Activated CD8-positive, alpha-beta memory T cell treated with anti-CD3 and anti-CD28 coated beads, Interleukin-2, amount 50 U/mL, for 4 hours (primary cell): ENCODE results near the gene ATP8A2.
"Not testable (repeated sequence)": the region's sequence is repeated elsewhere in the genome, so short reads cannot be mapped to it uniquely, and the experiment has no call there.

Source experiments
- DNase-seq: peaks from one replicate; pipeline ENCODE4 v3.0.0-alpha.2; 2020

ATP8A2 gene

GRCh38 chr13:25827221-25827620, 455.4 kb downstream of the ATP8A2 start:
- DNase-seq, result not testable (repeated sequence)

- DNase-seq, result no peak
Measured at GRCh38 chr13:25827831-25828465, 456.2 kb downstream of the ATP8A2 start.

DNA sequence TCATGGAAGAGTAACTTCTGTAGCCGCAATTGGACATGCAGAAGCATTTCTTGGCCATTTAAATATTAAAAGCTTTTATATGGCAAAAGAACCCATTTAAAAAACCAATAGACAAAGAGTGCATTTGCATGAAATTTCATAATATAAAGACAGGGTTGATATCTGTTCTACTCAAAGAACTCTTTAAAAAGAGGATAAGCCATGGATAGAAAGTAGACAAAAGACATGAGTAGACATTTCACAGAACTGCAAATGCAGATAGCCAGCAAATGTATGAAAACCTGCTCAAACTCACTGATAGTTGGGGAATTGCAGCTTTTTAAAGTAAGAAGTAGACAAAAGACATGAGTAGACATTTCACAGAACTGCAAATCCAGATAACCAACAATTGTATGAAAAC, 462.0 kb downstream of the ATP8A2 start:
- DNase-seq, result no peak

DNA sequence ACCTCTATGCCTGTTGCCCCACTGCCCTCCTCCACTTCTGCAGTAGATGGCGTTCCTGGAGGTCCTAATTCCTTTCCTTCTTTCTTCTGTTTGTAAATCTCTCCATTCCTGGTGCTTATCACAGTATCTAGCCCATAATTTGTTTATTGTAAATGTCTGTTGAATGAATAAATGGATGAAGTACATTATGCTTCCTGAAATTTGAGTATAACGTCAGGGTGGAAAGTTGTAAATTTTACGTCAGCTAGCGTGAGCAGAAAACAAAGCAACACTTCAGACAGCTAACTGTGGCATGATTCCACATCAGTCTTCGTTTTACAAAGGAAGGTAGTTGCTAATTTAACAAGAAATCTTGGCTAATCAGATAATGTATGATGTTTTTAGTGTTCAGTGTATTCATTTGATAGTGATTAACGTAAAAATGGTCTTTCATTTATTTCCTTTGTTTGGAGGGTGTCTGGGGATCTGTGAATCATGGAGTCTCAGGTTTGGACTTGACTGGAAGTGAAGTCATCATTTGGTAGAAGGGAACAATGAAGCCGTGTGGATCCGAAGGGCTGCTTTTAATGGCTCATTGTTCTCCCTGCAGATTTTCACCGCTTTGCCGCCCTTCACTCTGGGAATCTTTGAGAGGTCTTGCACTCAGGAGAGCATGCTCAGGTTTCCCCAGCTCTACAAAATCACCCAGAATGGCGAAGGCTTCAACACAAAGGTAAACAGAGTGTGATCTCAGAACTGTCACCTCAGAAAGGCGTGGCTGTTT, 465.0 kb downstream of the ATP8A2 start:
- no peak for DNase-seq

DNA sequence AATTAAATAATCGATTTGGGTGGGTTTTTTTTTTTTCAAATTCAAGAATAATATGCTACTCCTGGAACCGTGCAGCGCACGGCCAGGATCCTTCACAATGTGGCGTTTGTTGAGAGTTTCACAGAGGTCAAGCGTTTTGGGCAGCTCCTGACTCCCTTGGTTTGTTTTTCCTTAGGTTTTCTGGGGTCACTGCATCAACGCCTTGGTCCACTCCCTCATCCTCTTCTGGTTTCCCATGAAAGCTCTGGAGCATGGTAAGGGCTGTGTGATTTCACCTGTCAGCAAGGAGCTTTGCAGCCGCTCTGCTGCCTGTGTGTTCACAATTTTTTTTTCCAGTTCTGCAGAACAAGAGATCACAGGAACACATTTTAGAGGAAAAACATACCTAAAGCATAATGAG, 467.6 kb downstream of the ATP8A2 start:
- DNase-seq, result no peak

DNA sequence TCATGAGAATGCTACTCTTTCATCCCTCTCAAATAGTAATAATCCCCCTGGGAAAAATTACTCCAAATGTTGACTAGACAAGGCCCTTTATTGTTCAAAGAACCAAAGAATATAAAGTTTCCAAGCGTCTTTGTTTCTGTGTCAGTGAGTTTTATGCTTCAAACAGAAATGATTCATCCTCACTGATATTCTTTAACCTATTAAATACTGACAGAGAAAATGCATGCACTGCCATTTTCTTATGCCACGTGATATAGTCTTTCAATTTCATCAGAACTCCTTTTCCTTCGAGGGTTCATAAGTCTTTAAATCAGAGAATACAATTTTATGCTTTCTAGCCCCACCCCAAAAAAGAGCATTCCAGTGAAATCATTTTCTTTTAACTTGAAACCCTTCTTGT, 468.5 kb downstream of the ATP8A2 start:
- DNase-seq, result no peak

DNA sequence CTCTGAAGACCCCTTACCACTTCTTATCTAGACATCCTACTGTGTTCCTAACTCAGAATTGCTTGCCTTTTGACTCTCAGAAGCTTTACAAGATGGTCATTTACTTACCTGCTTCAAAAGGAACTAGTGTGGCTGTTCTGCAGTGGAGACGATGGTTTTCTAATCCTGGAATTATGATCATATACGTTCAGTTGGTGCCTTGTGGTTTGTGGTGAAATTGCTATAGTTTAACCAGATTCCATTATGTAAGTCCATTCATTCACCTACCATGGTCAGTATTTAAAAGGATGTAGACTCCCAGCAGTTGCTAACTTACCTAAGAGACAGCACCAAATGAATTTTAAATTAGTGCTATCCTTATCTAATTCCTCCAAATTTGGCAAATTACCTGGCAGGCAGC, 469.2 kb downstream of the ATP8A2 start:
- no peak for DNase-seq

- no peak for DNase-seq
Measured at GRCh38 chr13:25843692-25844091, 471.9 kb downstream of the ATP8A2 start.

DNA sequence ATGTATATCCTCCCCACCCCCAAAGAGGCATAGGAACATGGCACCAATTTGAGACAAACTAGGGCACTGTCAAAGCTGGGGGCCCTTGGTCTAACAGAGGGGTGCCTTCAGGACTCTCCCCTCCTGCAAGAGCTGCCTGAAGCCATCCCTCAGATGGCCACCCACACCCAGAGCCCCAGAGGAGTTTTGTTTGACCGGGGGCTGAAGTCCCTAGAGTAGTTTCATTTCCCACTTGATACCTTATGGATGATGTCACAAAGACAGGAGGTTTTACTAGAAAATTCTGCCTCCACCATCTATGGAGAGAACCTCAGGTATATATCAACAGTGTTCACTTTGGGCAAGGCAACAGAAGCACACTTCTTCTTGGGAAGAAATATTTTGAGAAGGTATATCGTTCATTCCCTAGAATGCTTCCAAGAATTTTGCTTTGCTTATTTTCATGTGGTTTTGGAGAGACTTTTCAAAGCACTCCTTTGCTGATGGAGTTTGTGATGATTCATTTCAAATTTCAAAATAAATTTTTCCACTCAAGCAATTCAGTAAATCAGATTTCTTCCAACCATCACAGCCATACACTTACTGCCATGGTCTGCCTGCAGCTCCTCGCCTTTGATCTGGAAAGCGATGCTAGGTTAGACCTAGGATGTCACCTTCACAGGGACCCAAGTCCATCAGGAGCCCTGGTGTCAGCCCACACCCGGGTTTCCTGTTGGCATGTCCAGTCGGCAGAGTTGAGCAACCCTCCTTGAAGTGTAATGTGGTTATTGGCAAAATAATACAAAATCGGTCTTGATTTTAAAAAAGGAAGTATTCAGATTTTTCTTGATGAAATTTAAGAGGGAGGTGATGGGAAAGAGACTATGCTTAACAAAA, 473.0 kb downstream of the ATP8A2 start:
- no peak for DNase-seq

GRCh38 chr13:25846222-25846984, 474.6 kb downstream of the ATP8A2 start:
- DNase-seq, result no peak

DNA sequence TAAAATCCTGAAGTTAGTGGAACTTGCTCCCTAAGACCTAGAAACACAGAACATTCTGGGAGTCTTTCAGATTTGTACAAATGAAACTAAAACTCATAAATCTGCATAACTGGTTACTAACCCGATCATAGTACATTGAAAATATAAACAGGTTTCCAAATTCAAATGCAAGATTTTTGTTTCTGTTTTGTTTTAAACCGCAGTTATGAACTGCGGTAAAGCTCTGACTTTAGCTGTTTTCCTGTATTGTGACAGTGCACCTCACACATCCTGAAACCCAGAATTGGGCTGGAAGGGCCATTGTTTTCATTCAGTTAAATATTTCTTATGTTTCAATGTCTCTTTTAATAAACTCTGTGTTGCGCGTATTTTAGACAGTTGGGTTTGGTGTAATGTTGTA, 475.4 kb downstream of the ATP8A2 start:
- DNase-seq, result no peak

- DNase-seq, result no peak
Measured at GRCh38 chr13:25847635-25848626, 476.2 kb downstream of the ATP8A2 start.

- DNase-seq, result no peak
Measured at GRCh38 chr13:25848812-25849745, 477.3 kb downstream of the ATP8A2 start.

DNA sequence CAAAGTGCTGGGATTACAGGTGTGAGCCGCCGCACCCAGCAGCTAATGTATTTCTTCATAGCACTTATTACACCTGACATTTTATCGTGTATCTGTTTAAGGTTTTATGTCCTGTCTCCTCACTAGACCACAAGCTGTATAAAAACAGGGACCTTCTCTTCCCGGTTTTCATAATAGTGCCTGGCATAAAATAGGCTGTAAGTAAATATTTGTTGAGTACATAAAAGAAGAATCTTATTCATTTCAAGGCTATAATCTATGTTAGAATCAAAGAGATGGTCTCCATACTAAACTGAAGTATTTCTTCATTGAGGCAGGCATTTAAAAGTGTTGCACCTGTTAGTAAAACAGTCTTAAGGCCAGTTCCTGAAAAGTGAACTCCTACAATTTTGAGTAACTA, 486.1 kb downstream of the ATP8A2 start:
- DNase-seq, result no peak

GRCh38 chr13:25859528-25859927, 487.8 kb downstream of the ATP8A2 start:
- DNase-seq, result no peak

DNA sequence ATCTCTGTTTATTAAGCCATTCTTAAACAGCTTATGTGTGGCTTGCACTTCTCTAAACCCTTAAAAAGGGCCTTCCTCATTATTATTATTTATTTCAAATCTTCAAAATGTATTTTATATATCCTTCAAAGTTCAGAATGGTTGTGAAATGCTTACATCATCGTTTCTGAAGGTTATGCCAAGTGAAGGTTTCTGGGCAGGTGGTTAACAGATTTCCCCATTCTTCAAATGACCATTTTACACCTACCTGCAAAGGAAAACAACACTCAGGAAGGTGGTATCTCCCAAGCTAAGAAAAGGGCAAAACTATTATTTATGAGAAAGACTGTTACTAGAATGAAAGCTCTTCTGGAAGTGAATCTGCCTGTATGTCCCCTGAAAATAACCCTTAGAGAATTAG, 488.5 kb downstream of the ATP8A2 start:
- DNase-seq, result no peak

DNA sequence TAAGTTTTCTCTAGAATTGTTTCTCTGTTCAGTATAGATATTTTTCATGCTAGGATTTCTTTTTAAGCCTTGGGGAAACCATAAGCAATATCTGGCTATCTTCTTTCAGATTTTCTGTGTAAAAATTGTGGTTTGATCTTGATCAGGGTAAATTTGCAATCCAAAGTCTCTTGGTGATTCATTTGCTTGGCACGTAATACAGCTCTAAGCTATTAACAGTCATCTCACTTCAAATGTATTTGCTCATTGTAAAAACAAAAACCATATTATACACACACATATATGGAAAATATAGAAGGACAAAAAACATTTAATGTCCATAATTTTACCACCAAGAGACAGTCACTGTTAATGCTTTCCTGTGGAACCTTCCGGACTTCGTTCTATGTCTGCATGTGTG, 489.1 kb downstream of the ATP8A2 start:
- no peak for DNase-seq

GRCh38 chr13:25862156-25862555, 490.4 kb downstream of the ATP8A2 start:
- no peak for DNase-seq

DNA sequence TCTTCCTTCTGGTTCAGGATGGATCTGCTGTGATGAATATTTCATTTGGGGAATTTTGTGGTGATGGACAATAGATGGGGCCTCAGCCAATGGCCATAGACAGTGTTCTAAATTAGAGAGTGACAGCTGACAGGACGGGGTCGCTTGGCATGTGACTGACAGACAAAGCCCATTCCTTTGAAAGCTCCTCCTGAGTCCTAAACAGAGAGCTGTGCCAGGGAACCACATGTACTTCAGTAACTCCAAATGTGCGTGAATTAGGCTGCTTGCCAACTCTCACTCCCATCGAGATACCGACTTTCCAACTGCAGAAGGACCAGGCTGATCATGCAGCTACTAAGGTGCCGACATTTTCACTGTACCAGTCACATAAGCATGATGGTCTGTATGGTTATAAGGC, 492.3 kb downstream of the ATP8A2 start:
- no peak for DNase-seq

DNA sequence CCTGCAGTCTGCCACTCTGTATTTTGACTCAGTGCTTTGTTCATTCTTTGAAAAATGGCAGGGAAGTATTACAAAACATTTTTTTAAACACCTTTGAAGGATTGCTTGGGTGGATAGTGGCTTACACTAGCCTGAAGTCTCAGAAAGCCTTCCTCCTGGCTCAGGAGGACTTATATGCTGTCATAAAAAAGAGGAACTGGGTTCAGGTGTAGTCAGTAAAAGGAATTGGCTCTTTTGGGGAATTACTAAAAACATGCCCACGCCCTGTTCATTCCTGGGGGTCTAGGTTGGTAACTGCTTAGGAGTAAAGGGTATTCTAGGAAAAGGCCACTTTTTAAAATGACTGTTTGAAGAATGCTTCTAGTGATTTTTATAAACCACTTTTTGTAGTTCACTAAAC, 493.2 kb downstream of the ATP8A2 start:
- DNase-seq, result no peak

DNA sequence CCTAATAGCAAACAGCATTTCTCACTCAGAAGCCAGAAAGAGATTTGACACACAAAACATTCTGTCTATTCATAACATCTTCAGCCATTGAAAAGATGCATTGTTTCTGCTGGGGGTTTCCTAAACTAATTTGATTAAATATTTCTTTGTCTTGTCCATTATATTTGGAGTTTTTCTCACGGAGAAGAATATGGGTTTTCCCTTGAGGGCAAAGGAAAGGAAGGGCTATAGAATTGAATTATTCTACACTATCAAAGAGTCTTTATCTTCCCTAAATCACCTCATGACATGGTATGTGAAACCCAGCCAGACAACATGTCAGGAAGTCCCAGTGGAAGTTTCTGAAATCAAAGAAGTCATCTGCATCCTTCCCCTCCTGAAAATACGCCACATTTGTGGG, 493.6 kb downstream of the ATP8A2 start:
- DNase-seq, result no peak
